Fibroblast of lung (primary cell): ENCODE data around the gene METTL26. TPM values are rescaled to one million over a fixed set of nuclear protein-coding genes. Genes with fewer than 3 reads are reported as not detected.
A peak's percentile ranks its signal among the peaks of the same experiment; 100 is the strongest.

Experiments
- DNase-seq, 2 donors: peaks; one replicate each; pipeline versions ENCODE4 v3.0.0 to v3.0.0-alpha.2; 2010; ENCODE audit warnings: low read depth in 2 of 2
- H2AFZ ChIP-seq: 2 replicates; pipeline ENCODE4 v1.5.1; 2012; ENCODE audit warnings: low read length, control low read depth, inconsistent platforms
- H3K27ac ChIP-seq: 2 replicates; pipeline ENCODE4 v1.5.1; 2011; ENCODE audit warnings: low read length, control low read depth; ENCODE audit not compliant: insufficient read depth
- H3K27me3 ChIP-seq: 2 replicates; pipeline ENCODE4 v1.5.1; 2011; ENCODE audit warnings: mild to moderate bottlenecking, low read length; ENCODE audit not compliant: control insufficient read depth, insufficient read depth
- H3K36me3 ChIP-seq: 2 replicates; pipeline ENCODE4 v1.5.1; 2011; ENCODE audit warnings: low read length; ENCODE audit not compliant: control insufficient read depth, insufficient read depth
- H3K4me1 ChIP-seq: 2 replicates; pipeline ENCODE4 v1.5.1; 2011; ENCODE audit warnings: low read length; ENCODE audit not compliant: control insufficient read depth, insufficient read depth; ENCODE audit errors: extremely low read depth
- H3K4me2 ChIP-seq: 2 replicates; pipeline ENCODE4 v1.5.1; 2011; ENCODE audit warnings: low read length, control low read depth; ENCODE audit not compliant: insufficient read depth; ENCODE audit errors: extremely low read depth
- H3K4me3 ChIP-seq, 4 experiments: fragments of 200-600 bp in 1 of 4; sonication (generic) in 1 of 4; replicated peaks in 1 of 4; 2 replicates each; pipeline ENCODE4 v1.5.1; 2011 to 2016; ENCODE audit warnings: low read length in 4 of 4, low read depth in 3 of 4, mild to moderate bottlenecking in 3 of 4, control low read depth in 2 of 4, inconsistent platforms in 1 of 4, mixed read lengths in 1 of 4; ENCODE audit not compliant: insufficient read depth in 1 of 4; ENCODE audit errors: control extremely low read depth in 1 of 4
- H3K79me2 ChIP-seq: 2 replicates; pipeline ENCODE4 v1.5.1; 2012; ENCODE audit warnings: mild to moderate bottlenecking, low read length, inconsistent platforms; ENCODE audit not compliant: control insufficient read depth, insufficient read depth
- H3K9ac ChIP-seq: 2 replicates; pipeline ENCODE4 v1.5.1; 2011; ENCODE audit warnings: mild to moderate bottlenecking, low read length, control low read depth; ENCODE audit not compliant: insufficient read depth
- H3K9me3 ChIP-seq: 2 replicates; pipeline ENCODE4 v1.5.1; 2012; ENCODE audit warnings: low read depth, low read length; ENCODE audit not compliant: control insufficient read depth, insufficient read depth
- H4K20me1 ChIP-seq: 2 replicates; pipeline ENCODE4 v1.5.1; 2011; ENCODE audit warnings: low read length; ENCODE audit not compliant: control insufficient read depth, insufficient read depth; ENCODE audit errors: extremely low read depth
- CTCF ChIP-seq, 2 donors: IDR thresholded peaks in 1 of 2; conservative IDR thresholded peaks in 1 of 2; 1 replicate in 1 of 2; 2 replicates in 1 of 2; pipeline ENCODE4 v1.5.1; 2011 to 2012; ENCODE audit warnings: low read length in 2 of 2, control low read depth in 1 of 2, inconsistent platforms in 1 of 2, low read depth in 1 of 2, mild to moderate bottlenecking in 1 of 2
- EZH2 ChIP-seq: IDR thresholded peaks from 2 replicates; pipeline ENCODE4 v1.5.1; 2012; ENCODE audit warnings: low read length, control low read depth, mild to moderate bottlenecking; ENCODE audit errors: missing control alignments
- polyA plus RNA-seq, 2 donors: library from polyadenylated mRNA; depleted of rRNA in 1 of 2; stranded (reverse) in 1 of 2; unstranded in 1 of 2; fragments of >200 nt; gene quantifications; 2 replicates each; pipeline ENCODE4 v1.2.1, GENCODE V29; 2011 to 2012; ENCODE audit warnings: missing spikeins in 1 of 2
- total RNA-seq: library from RNA; depleted of rRNA; stranded (reverse); fragments of >200 nt; gene quantifications from 2 replicates; pipeline ENCODE4 v1.2.1, GENCODE V29; 2014

The METTL26 gene
- total and polyA plus RNA-seq, 2 donors (not counting 1 experiment from before 2014, with no cell fraction given), result 39.2 to 71.7 TPM

GRCh38 chr16:678858-679813 is 43.0 kb upstream of the METTL26 start:
- H3K36me3 ChIP-seq, result peaks cover 20% of the 10 kb centered on the region
- peak overlapping the region; percentile 23 for H3K9ac ChIP-seq
- peak; percentile 45 to 56 for DNase-seq
- TF ChIP-seq EZH2 (no peak), CTCF (conservative IDR thresholded peaks at IDR 0.05 in 1 of 2, IDR thresholded peaks at IDR 0.05 in 1 of 2; ENCODE audit: low read depth in 1 of 2, low read length in 2 of 2) (no peak)
- H3K4me2 ChIP-seq, result peak overlapping the region; percentile 75
- H3K4me3 ChIP-seq, result peak overlapping the region; percentile 43 to 57 (median 45)
- no peaks in the 10 kb centered on the region for H3K9me3 ChIP-seq
- H2AFZ ChIP-seq, result peak overlapping the region; percentile 69
- no peaks in the 10 kb centered on the region for H4K20me1 ChIP-seq
- H3K4me1 ChIP-seq, result peaks cover 23% of the 10 kb centered on the region
- H3K27ac ChIP-seq, result peak overlapping the region; percentile 67
- peaks cover 31% of the 10 kb centered on the region for H3K79me2 ChIP-seq
- H3K27me3 ChIP-seq, result no peaks in the 10 kb centered on the region

GRCh38 chr16:678209-678857 is 42.2 kb upstream of the METTL26 start:
- peaks cover 19% of the 10 kb centered on the region for H3K36me3 ChIP-seq
- no peaks in the 10 kb centered on the region for H4K20me1 ChIP-seq
- no peaks in the 10 kb centered on the region for H3K27me3 ChIP-seq
- H3K4me1 ChIP-seq, result peaks cover 18% of the 10 kb centered on the region
- TF ChIP-seq EZH2, result no peak
- TF ChIP-seq CTCF (conservative IDR thresholded peaks at IDR 0.05 in 1 of 2, IDR thresholded peaks at IDR 0.05 in 1 of 2; ENCODE audit: low read depth in 1 of 2, low read length in 2 of 2), result no peak
- no peak overlapping the region for H2AFZ ChIP-seq
- H3K4me2 ChIP-seq, result no peak overlapping the region
- no peak for DNase-seq
- H3K9me3 ChIP-seq, result no peaks in the 10 kb centered on the region
- H3K4me3 ChIP-seq, result no peak overlapping the region
- no peak overlapping the region for H3K9ac ChIP-seq
- no peak overlapping the region for H3K27ac ChIP-seq
- peaks cover 26% of the 10 kb centered on the region for H3K79me2 ChIP-seq
